IMR-90 (cell line): ENCODE data around the gene PTPN23. TPM values are rescaled to one million over a fixed set of nuclear protein-coding genes. Genes with fewer than 3 reads are reported as not detected.

Experiments used
- ATAC-seq: fragments of 200-7000 bp; cut with Tn5 transposase; 2 replicates; pipeline ENCODE4 v1.9.1; 2020; ENCODE audit warnings: low read depth, mild to moderate bottlenecking, moderate library complexity
- BruUV-seq: library from RNA; stranded (reverse); fragments of 400-500 nt; replicated peaks from 2 replicates; lab custom pipeline; 2021; lab: Mats Ljungman, UMichigan
- CTCF ChIA-PET: fragments of 300-600 bp; formaldehyde crosslinking; extraction: SDS; loops from one replicate; lab custom pipeline; 2021; ENCODE audit warnings: antibody characterized with exemption; lab: Yijun Ruan, JAX
- POLR2A ChIA-PET: fragments of 300-600 bp; sonication (Branson Sonifier 250); formaldehyde crosslinking; loops from one replicate; lab custom pipeline; 2022; ENCODE audit warnings: antibody characterized with exemption; ENCODE audit not compliant: unreplicated experiment; lab: Charles Lee
- DNase-seq: peaks from one replicate; pipeline ENCODE4 v3.0.0; 2013
- H2AFZ ChIP-seq: replicated peaks from 2 replicates; pipeline ENCODE3; 2013; ENCODE audit warnings: low read length, mild to moderate bottlenecking; ENCODE audit not compliant: poor library complexity
- H2AK5ac ChIP-seq: 2 replicates; pipeline ENCODE4 v1.6.1; 2013; ENCODE audit warnings: low read depth, low read length, inconsistent platforms
- H2AK9ac ChIP-seq: replicated peaks from 2 replicates; pipeline ENCODE3; 2013; ENCODE audit warnings: mild to moderate bottlenecking, low read depth, low read length, moderate library complexity; ENCODE audit not compliant: poor library complexity
- H2BK120ac ChIP-seq: 2 replicates; pipeline ENCODE4 v1.6.1; 2013; ENCODE audit warnings: low read depth, low read length, inconsistent platforms
- H2BK15ac ChIP-seq: 3 replicates; pipeline ENCODE4 v1.6.1; 2013; ENCODE audit warnings: low read depth, low read length, inconsistent platforms
- H2BK20ac ChIP-seq: 2 replicates; pipeline ENCODE4 v1.6.1; 2013; ENCODE audit warnings: low read depth, mild to moderate bottlenecking, inconsistent platforms, low read length, moderate library complexity
- H2BK5ac ChIP-seq: 2 replicates; pipeline ENCODE4 v1.6.1; 2013; ENCODE audit warnings: mild to moderate bottlenecking, low read depth, low read length, inconsistent platforms; ENCODE audit not compliant: poor library complexity, severe bottlenecking
- H3K14ac ChIP-seq: replicated peaks from 2 replicates; pipeline ENCODE4 v1.6.1; 2013; ENCODE audit warnings: low read depth, low read length, inconsistent platforms
- H3K18ac ChIP-seq: 2 replicates; pipeline ENCODE4 v1.6.1; 2013; ENCODE audit warnings: low read depth, low read length, control low read depth
- H3K23ac ChIP-seq: 2 replicates; pipeline ENCODE4 v1.6.1; 2013; ENCODE audit warnings: low read depth, low read length, inconsistent platforms
- H3K27ac ChIP-seq: 2 replicates; pipeline ENCODE4 v1.5.1; 2013; ENCODE audit warnings: mild to moderate bottlenecking, control low read depth, low read length; ENCODE audit not compliant: insufficient read depth
- H3K27me3 ChIP-seq: 2 replicates; pipeline ENCODE4 v1.6.1; 2013; ENCODE audit warnings: low read length; ENCODE audit not compliant: control insufficient read depth, insufficient read depth
- H3K36me3 ChIP-seq: 2 replicates; pipeline ENCODE4 v1.6.1; 2013; ENCODE audit warnings: low read length, mixed read lengths; ENCODE audit not compliant: control insufficient read depth, insufficient read depth
- H3K4ac ChIP-seq: 2 replicates; pipeline ENCODE4 v1.6.1; 2013; ENCODE audit warnings: low read depth, low read length, inconsistent platforms
- H3K4me1 ChIP-seq: 2 replicates; pipeline ENCODE4 v1.6.1; 2013; ENCODE audit warnings: low read length, mixed read lengths; ENCODE audit not compliant: control insufficient read depth, insufficient read depth
- H3K4me2 ChIP-seq: 2 replicates; pipeline ENCODE4 v1.6.1; 2013; ENCODE audit warnings: low read depth, mild to moderate bottlenecking, control low read depth, low read length, moderate library complexity
- H3K4me3 ChIP-seq: 2 replicates; pipeline ENCODE4 v1.5.1; 2013; ENCODE audit warnings: low read depth, mild to moderate bottlenecking, control low read depth, low read length, moderate library complexity; ENCODE audit not compliant: insufficient read depth
- H3K56ac ChIP-seq: 2 replicates; pipeline ENCODE4 v1.6.1; 2013; ENCODE audit warnings: low read length, inconsistent platforms; ENCODE audit not compliant: insufficient read depth; ENCODE audit errors: extremely low read depth
- H3K79me1 ChIP-seq, 2 experiments: 2 replicates each; pipeline ENCODE4 v1.6.1; 2013; ENCODE audit warnings: low read length in 2 of 2, inconsistent platforms in 1 of 2, low read depth in 1 of 2
- H3K9ac ChIP-seq: 2 replicates; pipeline ENCODE4 v1.6.1; 2013; ENCODE audit warnings: low read depth, low read length, control low read depth
- H3K9me1 ChIP-seq: 2 replicates; pipeline ENCODE4 v1.6.1; 2013; ENCODE audit warnings: low read length, inconsistent platforms; ENCODE audit not compliant: insufficient read depth
- H3K9me3 ChIP-seq: 2 replicates; pipeline ENCODE4 v1.6.1; 2013; ENCODE audit warnings: low read length; ENCODE audit not compliant: control insufficient read depth, insufficient read depth
- H4K20me1 ChIP-seq: 2 replicates; pipeline ENCODE4 v1.6.1; 2013; ENCODE audit warnings: low read length, inconsistent platforms; ENCODE audit not compliant: insufficient read depth
- H4K5ac ChIP-seq: 2 replicates; pipeline ENCODE4 v1.6.1; 2013; ENCODE audit warnings: mild to moderate bottlenecking, low read depth, low read length, control low read depth
- H4K8ac ChIP-seq, 2 experiments: 2 replicates each; pipeline ENCODE4 v1.6.1; 2013; ENCODE audit warnings: low read depth in 2 of 2, low read length in 2 of 2, control low read depth in 1 of 2, inconsistent platforms in 1 of 2
- H4K91ac ChIP-seq: 2 replicates; pipeline ENCODE4 v1.6.1; 2013; ENCODE audit warnings: low read depth, low read length, inconsistent platforms; ENCODE audit not compliant: insufficient read depth
- BHLHE40 ChIP-seq: fragments of 150-350 bp; IDR thresholded peaks from 2 replicates; pipeline ENCODE4 v1.6.1; 2016; ENCODE audit warnings: mild to moderate bottlenecking, low read depth, low read length
- CEBPB ChIP-seq: IDR thresholded peaks from 2 replicates; pipeline ENCODE4 v1.6.1; 2012; ENCODE audit warnings: low read depth, low read length, improper control_type of control experiment
- CHD1 ChIP-seq: IDR thresholded peaks from 2 replicates; pipeline ENCODE4 v1.6.1; 2012; ENCODE audit warnings: low read depth, low read length, improper control_type of control experiment
- MAFK ChIP-seq: IDR thresholded peaks from 2 replicates; pipeline ENCODE4 v1.6.1; 2012; ENCODE audit warnings: low read depth, low read length, improper control_type of control experiment
- MXI1 ChIP-seq: IDR thresholded peaks from 2 replicates; pipeline ENCODE4 v1.6.1; 2012; ENCODE audit warnings: low read depth, mild to moderate bottlenecking, low read length, moderate library complexity, borderline replicate concordance
- RAD21 ChIP-seq: IDR thresholded peaks from 2 replicates; pipeline ENCODE4 v1.6.1; 2012; ENCODE audit warnings: low read length, improper control_type of control experiment
- RCOR1 ChIP-seq: IDR thresholded peaks from 2 replicates; pipeline ENCODE4 v1.6.1; 2012; ENCODE audit warnings: mild to moderate bottlenecking, low read length, improper control_type of control experiment; ENCODE audit not compliant: insufficient replicate concordance
- RFX5 ChIP-seq: IDR thresholded peaks from 2 replicates; pipeline ENCODE4 v1.8.0; 2012; ENCODE audit warnings: low read depth, mild to moderate bottlenecking, low read length, moderate library complexity
- SMC3 ChIP-seq: fragments of 150-350 bp; IDR thresholded peaks from 2 replicates; pipeline ENCODE4 v1.6.1; 2016; ENCODE audit warnings: low read depth, mild to moderate bottlenecking, antibody characterized with exemption, low read length, moderate library complexity
- WGBS, 2 experiments: methylation state at CpG; one replicate each; pipeline versions ENCODE4 v1.1.5 to v1.1.7; 2013; ENCODE audit warnings: missing lambda C conversion rate in 2 of 2; ENCODE audit not compliant: insufficient read length in 1 of 2; ENCODE audit errors: extremely low coverage in 2 of 2; 5-methylcytosine and 5-hydroxymethylcytosine counted together
- dilution Hi-C: fragments of 300-500 bp; cut with HindIII; formaldehyde crosslinking; loops from one replicate; pipeline ENCODE4 v1.14.3; 2018; ENCODE audit warnings: low sequenced_read_pairs; ENCODE audit not compliant: unreplicated experiment
- in situ Hi-C: fragments of 300-500 bp; cut with MboI; formaldehyde crosslinking; loops from 3 replicates; pipeline ENCODE4 v1.14.3; 2019; ENCODE audit warnings: low sequenced_read_pairs, inconsistent platforms, mixed read lengths
- intact Hi-C: fragments of 100-400 bp; cut with micrococcal nuclease; formaldehyde crosslinking; loops from 2 replicates; pipeline ENCODE4 v1.10.0; 2022
- polyA plus RNA-seq, 3 experiments: library from polyadenylated mRNA; depleted of rRNA; stranded (reverse); fragments of >200 nt; gene quantifications; 2 replicates each; pipeline ENCODE4 v1.2.3, GENCODE V29; 2012; ENCODE audit warnings: low replicate concordance in 1 of 3
- total RNA-seq: library from RNA; depleted of rRNA; stranded (reverse); fragments of >200 nt; gene quantifications from 2 replicates; pipeline ENCODE4 v1.2.3, GENCODE V29; 2012
- TF ChIP-seq, protein P1 (sequence below): conservative IDR thresholded peaks from 2 replicates; pipeline ENCODE4 v1.5.1; 2012; ENCODE audit warnings: mild to moderate bottlenecking, low read depth, low read length, improper control_type of control experiment
- TF ChIP-seq, protein P2 (sequence below): fragments of 150-350 bp; IDR thresholded peaks from 2 replicates; pipeline ENCODE4 v1.6.1; 2017; ENCODE audit warnings: mild to moderate bottlenecking, antibody characterized with exemption, low read length, low read depth
- TF ChIP-seq, protein P3 (sequence below): fragments of 150-350 bp; IDR thresholded peaks from 2 replicates; pipeline ENCODE4 v1.6.1; 2016; ENCODE audit warnings: low read depth, mild to moderate bottlenecking, low read length, moderate library complexity, borderline replicate concordance

PTPN23 gene
- total and polyA plus RNA-seq, 2 of the 4 experiments (the other 2 are of a cell fraction), result 4.5 to 15.1 TPM

DNA sequence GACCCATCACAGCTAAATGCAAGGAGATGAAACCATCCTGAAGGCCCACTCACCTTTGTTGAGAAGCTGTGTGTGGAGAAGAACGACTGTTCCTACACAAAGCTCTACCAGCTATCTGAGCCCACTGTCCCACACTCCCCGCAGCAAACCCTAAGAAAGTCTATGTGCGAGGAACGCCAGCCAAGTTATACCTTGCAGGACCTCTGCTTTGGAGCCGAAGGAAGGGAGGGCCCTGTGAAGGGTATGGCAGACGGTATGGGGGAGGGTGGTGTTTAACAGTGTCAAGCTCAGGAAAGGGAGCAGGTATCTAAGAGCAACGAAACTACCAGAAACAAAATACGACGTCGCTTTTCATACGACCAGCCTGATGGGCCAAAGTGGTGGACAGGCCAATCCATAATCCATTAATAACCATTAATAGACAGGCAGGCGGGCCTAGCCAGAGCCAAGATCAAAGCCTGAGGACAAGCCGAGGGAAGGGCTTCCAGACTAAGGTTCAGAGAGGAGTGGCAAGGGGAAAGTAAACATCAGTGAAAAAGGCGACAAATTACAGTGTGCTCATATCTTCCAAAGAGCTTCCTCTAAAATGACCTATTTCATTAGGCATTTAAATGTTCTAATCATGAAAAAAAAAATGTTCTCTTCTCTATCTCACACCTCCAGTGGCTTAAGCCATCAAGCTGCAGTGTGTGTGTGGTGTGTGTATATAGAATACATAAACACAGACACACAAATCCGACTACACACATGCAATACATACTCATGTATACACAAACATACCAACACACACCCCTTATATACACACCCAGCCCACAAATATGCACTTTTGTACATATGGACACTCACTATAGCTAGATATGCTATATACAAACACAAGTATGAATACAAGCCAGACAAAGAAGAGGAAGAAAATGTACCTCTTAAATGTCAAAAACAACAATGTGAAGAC lies 43.9 kb downstream of the PTPN23 start:
- Histone ChIP-seq H2BK15ac (no peak overlapping the region; the same call in 2 of the 3 replicates), H4K8ac (0 out of 4 replicates have a peak overlapping the region, but pooled peaks of 1 of the 2 experiments have one; percentile 4), H2AK5ac (peak overlapping the region; percentile 35; the same call in 1 of the 2 replicates), H4K20me1 (peaks cover 15% of the 10 kb centered on the region; the same call in 1 of the 2 replicates), H3K4me2 (no peak overlapping the region), H3K14ac (no peak overlapping the region), H3K9me1 (peaks cover 34% of the 10 kb centered on the region), H3K4ac (no peak overlapping the region; the same call in 1 of the 2 replicates), H3K4me3 (no peak overlapping the region), H3K27me3 (no peaks in the 10 kb centered on the region), H3K79me1 (peaks cover 0 to 32% of the 10 kb centered on the region in 2 experiments; a peak in 1 of 4 replicates), H3K36me3 (peaks cover 35% of the 10 kb centered on the region), H3K56ac (no peak overlapping the region), H2BK20ac (no peak overlapping the region), H3K18ac (no peak overlapping the region), H4K91ac (no peak overlapping the region), H3K27ac (peak overlapping the region; percentile 31; the same call in 1 of the 2 replicates), H3K9me3 (no peaks in the 10 kb centered on the region), H2AK9ac (no peak overlapping the region), H2AFZ (peak overlapping the region; percentile 38), H3K4me1 (peaks cover 10% of the 10 kb centered on the region; the same call in 1 of the 2 replicates), H2BK120ac (peak overlapping the region; percentile 26; the same call in 1 of the 2 replicates), H3K9ac (no peak overlapping the region; the same call in none of the 2 replicates), H2BK5ac (no peak overlapping the region), H3K23ac (peak overlapping the region; percentile 4; the same call in 1 of the 2 replicates), H4K5ac (no peak overlapping the region)
- dilution Hi-C loops (no loop called here), in situ Hi-C loops (loop anchor here (5.0 kb wide), 2 partner anchors 53 to 363 kb away; partner anchors contain the start of gene SCAP), intact Hi-C loops (no loop called here)
- BruUV-seq, result no TSS peak
- POLR2A ChIA-PET, result no interaction called here
- 100% methylated on average over 1 of the region's 15 CpGs; no CpG with 5 or more reads in 1 of the 2 experiments for WGBS, 2 experiments
- ATAC-seq (peak; percentile 19), DNase-seq (peak; percentile 43)
- CTCF ChIA-PET, result interaction anchor here (0.7 kb wide), 1 partner anchor 51 kb away, joined by 3 read pairs; the partner anchor contains the start of gene SCAP
- no peak for TF ChIP-seq RFX5
- no peak for TF ChIP-seq RAD21
- TF ChIP-seq, protein P1, sequence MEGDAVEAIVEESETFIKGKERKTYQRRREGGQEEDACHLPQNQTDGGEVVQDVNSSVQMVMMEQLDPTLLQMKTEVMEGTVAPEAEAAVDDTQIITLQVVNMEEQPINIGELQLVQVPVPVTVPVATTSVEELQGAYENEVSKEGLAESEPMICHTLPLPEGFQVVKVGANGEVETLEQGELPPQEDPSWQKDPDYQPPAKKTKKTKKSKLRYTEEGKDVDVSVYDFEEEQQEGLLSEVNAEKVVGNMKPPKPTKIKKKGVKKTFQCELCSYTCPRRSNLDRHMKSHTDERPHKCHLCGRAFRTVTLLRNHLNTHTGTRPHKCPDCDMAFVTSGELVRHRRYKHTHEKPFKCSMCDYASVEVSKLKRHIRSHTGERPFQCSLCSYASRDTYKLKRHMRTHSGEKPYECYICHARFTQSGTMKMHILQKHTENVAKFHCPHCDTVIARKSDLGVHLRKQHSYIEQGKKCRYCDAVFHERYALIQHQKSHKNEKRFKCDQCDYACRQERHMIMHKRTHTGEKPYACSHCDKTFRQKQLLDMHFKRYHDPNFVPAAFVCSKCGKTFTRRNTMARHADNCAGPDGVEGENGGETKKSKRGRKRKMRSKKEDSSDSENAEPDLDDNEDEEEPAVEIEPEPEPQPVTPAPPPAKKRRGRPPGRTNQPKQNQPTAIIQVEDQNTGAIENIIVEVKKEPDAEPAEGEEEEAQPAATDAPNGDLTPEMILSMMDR, result no peak
- no peak for TF ChIP-seq SMC3
- no peak for TF ChIP-seq MXI1
- TF ChIP-seq, protein P2, sequence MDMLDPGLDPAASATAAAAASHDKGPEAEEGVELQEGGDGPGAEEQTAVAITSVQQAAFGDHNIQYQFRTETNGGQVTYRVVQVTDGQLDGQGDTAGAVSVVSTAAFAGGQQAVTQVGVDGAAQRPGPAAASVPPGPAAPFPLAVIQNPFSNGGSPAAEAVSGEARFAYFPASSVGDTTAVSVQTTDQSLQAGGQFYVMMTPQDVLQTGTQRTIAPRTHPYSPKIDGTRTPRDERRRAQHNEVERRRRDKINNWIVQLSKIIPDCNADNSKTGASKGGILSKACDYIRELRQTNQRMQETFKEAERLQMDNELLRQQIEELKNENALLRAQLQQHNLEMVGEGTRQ, result no peak
- no peak for TF ChIP-seq CEBPB
- no peak for TF ChIP-seq CHD1
- TF ChIP-seq MAFK, result no peak
- no peak for TF ChIP-seq BHLHE40
- TF ChIP-seq, protein P3, sequence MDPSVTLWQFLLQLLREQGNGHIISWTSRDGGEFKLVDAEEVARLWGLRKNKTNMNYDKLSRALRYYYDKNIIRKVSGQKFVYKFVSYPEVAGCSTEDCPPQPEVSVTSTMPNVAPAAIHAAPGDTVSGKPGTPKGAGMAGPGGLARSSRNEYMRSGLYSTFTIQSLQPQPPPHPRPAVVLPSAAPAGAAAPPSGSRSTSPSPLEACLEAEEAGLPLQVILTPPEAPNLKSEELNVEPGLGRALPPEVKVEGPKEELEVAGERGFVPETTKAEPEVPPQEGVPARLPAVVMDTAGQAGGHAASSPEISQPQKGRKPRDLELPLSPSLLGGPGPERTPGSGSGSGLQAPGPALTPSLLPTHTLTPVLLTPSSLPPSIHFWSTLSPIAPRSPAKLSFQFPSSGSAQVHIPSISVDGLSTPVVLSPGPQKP, result no peak
- TF ChIP-seq RCOR1, result no peak
